Stimulated activated CD8-positive, alpha-beta memory T cell treated with anti-CD3 and anti-CD28 coated beads, Interleukin-12 subunit alpha, Interleukin-12 subunit beta, amount 100 ng/mL, for 24 hours (primary cell): Measurements from ENCODE around the gene CACNA1F.
A peak's percentile ranks its signal among the peaks of the same experiment; 100 is the strongest.

ENCODE experiments used
- DNase-seq: peaks from one replicate; pipeline ENCODE4 v3.0.0-alpha.2; 2020; ENCODE audit errors: extremely low read depth

Gene CACNA1F

GRCh38 chrX:49199315-49199595, 33.9 kb downstream of the CACNA1F start:
- DNase-seq = no peak

- no peak for DNase-seq
Measured at GRCh38 chrX:49198540-49199314, 34.4 kb downstream of the CACNA1F start.

DNA sequence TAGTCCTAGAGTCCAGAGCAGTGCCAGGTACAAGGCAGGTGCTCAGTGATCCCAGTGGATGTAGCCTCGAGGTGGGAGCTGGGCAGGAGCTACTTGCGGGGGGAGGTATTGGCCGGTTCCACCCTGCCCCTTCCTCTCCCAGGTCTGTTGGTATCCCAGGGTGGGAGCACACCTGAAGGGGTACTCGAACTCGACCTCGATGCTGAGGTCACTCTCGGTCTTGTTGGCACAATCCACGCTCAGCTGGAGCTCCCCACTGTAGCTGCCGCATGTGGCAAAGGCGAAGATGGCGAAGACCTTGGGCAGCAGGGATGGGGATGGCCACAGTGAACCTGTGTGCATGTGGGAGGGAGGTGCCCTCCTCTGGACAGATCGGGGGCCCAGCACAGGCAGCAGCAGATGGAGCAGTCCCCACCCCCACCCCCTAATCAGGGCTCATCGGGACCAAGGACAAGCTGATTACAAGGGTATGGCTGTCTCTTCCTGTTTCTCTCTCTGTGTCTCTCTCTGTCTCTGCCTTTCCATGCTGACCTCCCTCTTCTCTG, 35.5 kb downstream of the CACNA1F start:
- no peak for DNase-seq

- no peak for DNase-seq
Measured at GRCh38 chrX:49193542-49193964, 39.6 kb downstream of the CACNA1F start.

DNA sequence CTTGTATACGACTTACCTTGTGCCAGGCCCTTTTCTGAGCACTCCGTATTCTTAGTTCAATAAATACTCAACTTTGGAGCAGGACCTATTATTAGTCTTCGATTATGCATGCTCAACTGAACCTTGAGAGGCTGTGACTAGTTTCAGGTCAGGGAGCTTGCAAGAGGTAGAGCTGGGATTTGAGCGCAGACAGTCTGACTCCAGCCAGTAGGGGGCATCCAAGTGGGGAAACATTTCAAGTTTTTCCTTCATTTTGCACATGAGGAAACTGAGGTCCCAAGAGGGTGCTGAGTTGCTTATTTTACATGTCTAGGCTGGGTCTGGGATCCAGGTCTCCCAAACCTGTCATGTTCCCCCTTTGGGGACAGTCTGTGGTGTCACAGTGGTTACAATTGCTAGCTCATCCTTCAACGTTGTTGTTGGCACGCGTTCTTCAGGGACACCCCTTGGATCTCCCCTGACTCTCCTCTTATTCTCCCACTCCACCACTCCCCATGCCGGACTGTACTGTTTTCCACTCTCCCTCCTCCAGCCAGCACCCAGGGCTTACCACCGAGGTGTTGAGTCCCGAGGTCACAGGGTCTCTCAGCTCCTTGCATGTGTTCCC, 40.3 kb downstream of the CACNA1F start:
- DNase-seq = no peak

DNA sequence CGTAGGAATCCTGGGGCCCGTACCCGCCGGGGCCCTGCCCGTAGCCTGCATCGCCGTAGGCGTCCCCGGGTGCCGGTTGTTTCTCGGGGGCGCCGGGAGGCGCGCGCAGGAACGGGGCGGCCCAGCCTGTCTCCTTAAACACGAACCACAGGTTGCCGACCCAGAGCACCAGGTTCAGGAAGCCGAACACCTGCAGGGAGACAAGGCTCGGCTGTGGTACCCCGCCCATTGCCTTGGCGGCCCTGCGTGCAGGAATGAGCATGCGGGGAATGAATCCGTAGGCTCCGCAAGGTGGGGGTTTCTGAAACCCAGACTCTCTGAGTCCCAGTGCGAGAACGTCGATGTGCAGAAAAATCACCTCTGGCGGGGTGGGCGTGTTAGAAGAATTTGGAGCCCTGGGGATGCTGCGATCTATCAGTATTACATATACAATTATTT, 41.5 kb downstream of the CACNA1F start:
- no peak for DNase-seq

DNA sequence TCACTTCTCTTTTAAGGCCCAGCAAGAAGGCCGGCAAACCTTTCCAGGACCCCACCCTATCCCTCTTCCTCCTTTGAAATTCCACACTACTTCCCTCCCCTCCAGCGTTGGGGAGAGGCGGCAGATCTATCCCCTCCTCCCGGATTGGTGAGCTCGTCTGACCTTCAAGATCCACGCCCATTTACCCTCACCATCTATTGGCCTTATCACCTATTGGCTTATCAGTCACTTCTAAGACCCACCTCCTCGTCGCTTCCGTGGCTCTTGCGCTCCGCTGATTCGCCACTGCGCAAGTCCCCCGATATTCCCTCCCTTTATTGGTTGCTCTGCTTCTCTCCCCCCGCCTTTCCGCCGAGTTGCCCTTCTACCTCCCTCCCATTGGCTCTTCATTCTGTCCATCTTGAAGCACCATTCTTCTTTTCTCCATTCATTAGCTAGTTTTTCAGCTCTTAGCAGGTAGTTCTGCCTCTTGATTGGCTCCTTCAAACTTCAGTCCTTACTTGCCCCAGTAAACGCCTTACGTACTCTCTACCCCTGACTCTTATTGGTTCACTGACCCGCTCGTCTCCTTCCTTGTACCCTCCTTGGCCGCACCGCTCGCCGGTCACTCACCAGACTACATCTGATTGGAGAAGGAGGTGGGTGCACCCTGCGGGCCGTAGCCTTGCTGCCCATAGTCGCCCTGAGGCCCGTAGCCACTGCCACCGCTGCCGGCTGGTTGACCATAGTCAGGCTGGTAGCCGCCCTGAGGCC, 42.1 kb downstream of the CACNA1F start:
- DNase-seq = peak; percentile 56

- no peak for DNase-seq
Measured at GRCh38 chrX:49189606-49190005, 43.5 kb downstream of the CACNA1F start.

- DNase-seq = no peak
Measured at GRCh38 chrX:49188468-49189076, 44.6 kb downstream of the CACNA1F start.

GRCh38 chrX:49187526-49187925, 45.6 kb downstream of the CACNA1F start:
- DNase-seq = no peak

GRCh38 chrX:49187028-49187394, 46.1 kb downstream of the CACNA1F start:
- DNase-seq = no peak

GRCh38 chrX:49186125-49187027, 46.8 kb downstream of the CACNA1F start, which contains the start of gene PRICKLE3:
TSS of gene PRICKLE3 (minus strand) at chrX:49186373. CDS start at chrX:49186297, 76 bp downstream.
- DNase-seq = no peak

- no peak for DNase-seq
Measured at GRCh38 chrX:49184294-49185281, 48.6 kb downstream of the CACNA1F start.

- no peak for DNase-seq
Measured at GRCh38 chrX:49183701-49184281, 49.3 kb downstream of the CACNA1F start.

GRCh38 chrX:49179358-49179757, 53.8 kb downstream of the CACNA1F start:
- DNase-seq = no peak

- no peak for DNase-seq
Measured at GRCh38 chrX:49178537-49178936, 54.6 kb downstream of the CACNA1F start.

GRCh38 chrX:49177873-49178480, 55.2 kb downstream of the CACNA1F start:
- no peak for DNase-seq

- DNase-seq = no peak
Measured at GRCh38 chrX:49177338-49177833, 55.8 kb downstream of the CACNA1F start.
